ENCODE measurements around the gene CSTF2T. TPM values are rescaled to one million over a fixed set of nuclear protein-coding genes. Genes with fewer than 3 reads are reported as not detected.
"Not testable (repeated sequence)": the region's sequence is repeated elsewhere in the genome, so short reads cannot be mapped to it uniquely, and the experiment has no call there.

CSTF2T gene
- total RNA-seq, 1 donor from 2014 or later: 8.1 TPM

- no peak for DNase-seq (ENCODE audit: low spot score)
These were observed 285 bp downstream of the CSTF2T start for GRCh38 chr10:51699145-51699474.

GRCh38 chr10:51698473-51699063 is 827 bp downstream of the CSTF2T start:
- ATAC-seq (peak; percentile 8), DNase-seq (ENCODE audit: low spot score) (no peak)

More at GRCh38 chr10:51699145-51699474, 285 bp downstream of the CSTF2T start:
- peak; percentile 33 for ATAC-seq

- ATAC-seq (no peak), DNase-seq (ENCODE audit: low spot score) (no peak)
These were observed 3.1 kb downstream of the CSTF2T start for GRCh38 chr10:51696251-51696650.

- ATAC-seq (no peak), DNase-seq (ENCODE audit: low spot score) (no peak)
These were observed 5.2 kb downstream of the CSTF2T start for GRCh38 chr10:51694086-51694768.

GRCh38 chr10:51691135-51691534 is 8.3 kb downstream of the CSTF2T start:
- DNase-seq (ENCODE audit: low spot score) (no peak), ATAC-seq (no peak)

- no peak for ATAC-seq
- DNase-seq (ENCODE audit: low spot score): no peak
These were observed 9.9 kb downstream of the CSTF2T start for GRCh38 chr10:51689536-51689935.

GRCh38 chr10:51688826-51689225 is 10.6 kb downstream of the CSTF2T start:
- not testable (repeated sequence) for DNase-seq (ENCODE audit: low spot score); ATAC-seq

GRCh38 chr10:51687296-51687695 is 12.1 kb downstream of the CSTF2T start:
- DNase-seq (ENCODE audit: low spot score) (no peak), ATAC-seq (no peak)

GRCh38 chr10:51685768-51686167 is 13.6 kb downstream of the CSTF2T start:
- no peak for ATAC-seq
- DNase-seq (ENCODE audit: low spot score): no peak

- ATAC-seq (no peak), DNase-seq (ENCODE audit: low spot score) (no peak)
These were observed 16.2 kb downstream of the CSTF2T start for GRCh38 chr10:51683031-51683691.

GRCh38 chr10:51679841-51680240 is 19.6 kb downstream of the CSTF2T start:
- DNase-seq (ENCODE audit: low spot score): no peak
- ATAC-seq: no peak

- DNase-seq (ENCODE audit: low spot score) (no peak), ATAC-seq (no peak)
These were observed 24.3 kb downstream of the CSTF2T start for GRCh38 chr10:51675088-51675487.

- DNase-seq (ENCODE audit: low spot score): no peak
- ATAC-seq: no peak
These were observed 27.3 kb downstream of the CSTF2T start for GRCh38 chr10:51672039-51672535.

GRCh38 chr10:51669041-51669440 is 30.4 kb downstream of the CSTF2T start:
- ATAC-seq: no peak
- DNase-seq (ENCODE audit: low spot score): no peak

- DNase-seq (ENCODE audit: low spot score) (no peak), ATAC-seq (no peak)
These were observed 31.1 kb downstream of the CSTF2T start for GRCh38 chr10:51668336-51668689.

- no peak for ATAC-seq
- DNase-seq (ENCODE audit: low spot score): no peak
These were observed 31.6 kb downstream of the CSTF2T start for GRCh38 chr10:51667678-51668335.

- no peak for ATAC-seq
- DNase-seq (ENCODE audit: low spot score): no peak
These were observed 32.9 kb downstream of the CSTF2T start for GRCh38 chr10:51666456-51666855.

GRCh38 chr10:51663086-51663485 is 36.3 kb downstream of the CSTF2T start:
- DNase-seq (ENCODE audit: low spot score) (no peak), ATAC-seq (no peak)

- no peak for DNase-seq (ENCODE audit: low spot score)
- no peak for ATAC-seq
These were observed 40.1 kb downstream of the CSTF2T start for GRCh38 chr10:51659344-51659743.

GRCh38 chr10:51658000-51658399 is 41.4 kb downstream of the CSTF2T start:
- DNase-seq (ENCODE audit: low spot score) (no peak), ATAC-seq (no peak)

GRCh38 chr10:51656503-51656902 is 42.9 kb downstream of the CSTF2T start:
- ATAC-seq (no peak), DNase-seq (ENCODE audit: low spot score) (no peak)

GRCh38 chr10:51654918-51655317 is 44.5 kb downstream of the CSTF2T start:
- no peak for DNase-seq (ENCODE audit: low spot score)
- ATAC-seq: no peak

Data from left lobe of liver (tissue), 2 donors.